ENCODE results near the gene NCKAP5. TPM values are rescaled to one million over a fixed set of nuclear protein-coding genes. Genes with fewer than 3 reads are reported as not detected.

NCKAP5 gene
- total and polyA plus RNA-seq, 2 experiments from 2014 or later: 0.65 to 0.86 TPM

- Histone ChIP-seq H3K9me2 (ENCODE audit: insufficient read depth) (no peaks in the 10 kb centered on the region), H3K4me1 (ENCODE audit: insufficient read depth) (no peaks in the 10 kb centered on the region), H2AFZ (no peak overlapping the region), H3K27me3 (replicated peaks; ENCODE audit: insufficient read depth) (peaks cover 2% of the 10 kb centered on the region; the same call in 1 of the 2 replicates), H3K9ac (no peak overlapping the region), H3K9me3 (ENCODE audit: low read depth) (no peaks in the 10 kb centered on the region), H3K79me2 (ENCODE audit: insufficient read depth) (no peaks in the 10 kb centered on the region), H4K20me1 (ENCODE audit: insufficient read depth) (no peaks in the 10 kb centered on the region), H3K27ac (no peak overlapping the region), H3K4me3 (no peak overlapping the region), H3K4me2 (ENCODE audit: unreplicated experiment) (no peak overlapping the region), H3K36me3 (ENCODE audit: low read depth) (no peaks in the 10 kb centered on the region), H3F3A (ENCODE audit: insufficient read depth) (no peaks in the 10 kb centered on the region)
- 32 to 44% methylated on average over 4 of the region's 4 CpGs for WGBS, 2 experiments (ENCODE audit: low coverage in 1 of 2, low lambda C conversion rate in 2 of 2, missing lambda C conversion rate in 2 of 2)
- in situ Hi-C loops (cut with MboI): no loop called here
- TF ChIP-seq EZH2phosphoT487 (IDR thresholded peaks at IDR 0.05; ENCODE audit: insufficient read depth, low read depth) (no peak), EZH2 (IDR thresholded peaks at IDR 0.05; ENCODE audit: insufficient read depth, poor library complexity, severe bottlenecking) (no peak)
- DNase-seq: peak; percentile 40
These were observed 146.5 kb downstream of the NCKAP5 start for GRCh38 chr2:133421516-133422324.

GRCh38 chr2:133420788-133421187 is 147.5 kb downstream of the NCKAP5 start:
- WGBS, 2 experiments (ENCODE audit: low coverage in 1 of 2, low lambda C conversion rate in 2 of 2, missing lambda C conversion rate in 2 of 2): 60 to 67% methylated on average over 6 of the region's 6 CpGs
- TF ChIP-seq EZH2 (IDR thresholded peaks at IDR 0.05; ENCODE audit: insufficient read depth, poor library complexity, severe bottlenecking) (no peak), EZH2phosphoT487 (IDR thresholded peaks at IDR 0.05; ENCODE audit: insufficient read depth, low read depth) (no peak)
- Histone ChIP-seq H3K9me3 (ENCODE audit: low read depth) (no peaks in the 10 kb centered on the region), H3K4me1 (ENCODE audit: insufficient read depth) (no peaks in the 10 kb centered on the region), H3K36me3 (ENCODE audit: low read depth) (no peaks in the 10 kb centered on the region), H3K9ac (no peak overlapping the region), H3K27me3 (replicated peaks; ENCODE audit: insufficient read depth) (peaks cover 8% of the 10 kb centered on the region), H3K4me2 (ENCODE audit: unreplicated experiment) (no peak overlapping the region), H2AFZ (no peak overlapping the region), H3K27ac (no peak overlapping the region), H3K79me2 (ENCODE audit: insufficient read depth) (no peaks in the 10 kb centered on the region), H4K20me1 (ENCODE audit: insufficient read depth) (no peaks in the 10 kb centered on the region), H3K9me2 (ENCODE audit: insufficient read depth) (no peaks in the 10 kb centered on the region), H3K4me3 (no peak overlapping the region), H3F3A (ENCODE audit: insufficient read depth) (no peaks in the 10 kb centered on the region)
- in situ Hi-C loops (cut with MboI): no loop called here
- no peak for DNase-seq

DNA sequence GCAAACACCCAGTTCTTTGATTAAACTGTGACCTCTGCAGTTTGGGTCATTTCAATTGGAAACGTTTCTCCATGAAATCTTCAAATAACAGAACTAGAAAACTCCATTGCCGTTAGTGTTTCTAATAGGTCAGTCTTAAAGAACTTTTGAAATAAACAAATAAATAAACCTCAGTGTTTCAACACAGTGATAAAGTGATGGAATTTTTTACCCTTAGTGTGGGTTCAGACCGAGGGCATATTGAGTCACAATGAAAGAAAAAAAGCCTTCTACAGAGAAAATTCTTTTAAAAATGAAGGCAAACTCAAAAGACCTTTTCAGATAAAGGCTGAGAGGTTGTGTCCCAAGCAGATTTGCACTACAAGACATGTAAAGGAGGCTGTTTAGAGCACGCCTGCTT is 149.6 kb downstream of the NCKAP5 start:
- peak; percentile 29 for DNase-seq
- WGBS, 2 experiments (ENCODE audit: low coverage in 1 of 2, low lambda C conversion rate in 2 of 2, missing lambda C conversion rate in 2 of 2): 18 to 22% methylated on average over 4 of the region's 4 CpGs
- no peaks in the 10 kb centered on the region for H3K9me2 ChIP-seq (ENCODE audit: insufficient read depth)

GRCh38 chr2:133418021-133418420 is 150.2 kb downstream of the NCKAP5 start:
- Histone ChIP-seq H2AFZ (no peak overlapping the region), H3K79me2 (ENCODE audit: insufficient read depth) (no peaks in the 10 kb centered on the region), H3K27ac (no peak overlapping the region), H3K27me3 (replicated peaks; ENCODE audit: insufficient read depth) (peaks cover 8% of the 10 kb centered on the region), H3K4me3 (no peak overlapping the region), H3K9me3 (ENCODE audit: low read depth) (no peaks in the 10 kb centered on the region), H3K9me2 (ENCODE audit: insufficient read depth) (no peaks in the 10 kb centered on the region), H3K4me1 (ENCODE audit: insufficient read depth) (no peaks in the 10 kb centered on the region), H3F3A (ENCODE audit: insufficient read depth) (no peaks in the 10 kb centered on the region), H3K9ac (no peak overlapping the region), H4K20me1 (ENCODE audit: insufficient read depth) (no peaks in the 10 kb centered on the region), H3K36me3 (ENCODE audit: low read depth) (no peaks in the 10 kb centered on the region), H3K4me2 (ENCODE audit: unreplicated experiment) (no peak overlapping the region)
- no peak for TF ChIP-seq EZH2phosphoT487 (IDR thresholded peaks at IDR 0.05; ENCODE audit: insufficient read depth, low read depth)
- TF ChIP-seq EZH2 (IDR thresholded peaks at IDR 0.05; ENCODE audit: insufficient read depth, poor library complexity, severe bottlenecking): no peak
- in situ Hi-C loops (cut with MboI): no loop called here
- DNase-seq: no peak
- 35 to 45% methylated on average over 2 of the region's 2 CpGs for WGBS, 2 experiments (ENCODE audit: low coverage in 1 of 2, low lambda C conversion rate in 2 of 2, missing lambda C conversion rate in 2 of 2)

More for the DNA sequence above, 149.6 kb downstream of the NCKAP5 start:
- H3K4me1 ChIP-seq (ENCODE audit: insufficient read depth): no peaks in the 10 kb centered on the region
- no peak overlapping the region for H3K9ac ChIP-seq
- H3K36me3 ChIP-seq (ENCODE audit: low read depth): no peaks in the 10 kb centered on the region
- no peak overlapping the region for H2AFZ ChIP-seq
- H3K27me3 ChIP-seq (replicated peaks; ENCODE audit: insufficient read depth): peaks cover 8% of the 10 kb centered on the region
- H3K4me3 ChIP-seq: no peak overlapping the region
- in situ Hi-C loops (cut with MboI): no loop called here
- H3F3A ChIP-seq (ENCODE audit: insufficient read depth): no peaks in the 10 kb centered on the region
- H3K79me2 ChIP-seq (ENCODE audit: insufficient read depth): no peaks in the 10 kb centered on the region
- H3K27ac ChIP-seq: no peak overlapping the region
- TF ChIP-seq EZH2 (IDR thresholded peaks at IDR 0.05; ENCODE audit: insufficient read depth, poor library complexity, severe bottlenecking) (no peak), EZH2phosphoT487 (IDR thresholded peaks at IDR 0.05; ENCODE audit: insufficient read depth, low read depth) (no peak)
- H3K4me2 ChIP-seq (ENCODE audit: unreplicated experiment): no peak overlapping the region
- H3K9me3 ChIP-seq (ENCODE audit: low read depth): no peaks in the 10 kb centered on the region
- no peaks in the 10 kb centered on the region for H4K20me1 ChIP-seq (ENCODE audit: insufficient read depth)

All from GM23248 (cell line).